Measurements from ENCODE around the gene UMAD1. TPM values are rescaled to one million over a fixed set of nuclear protein-coding genes. Genes with fewer than 3 reads are reported as not detected.

Gene UMAD1
- total and polyA plus RNA-seq, 12 donors: 3.5 to 24.7 (median 17.0) TPM

DNA sequence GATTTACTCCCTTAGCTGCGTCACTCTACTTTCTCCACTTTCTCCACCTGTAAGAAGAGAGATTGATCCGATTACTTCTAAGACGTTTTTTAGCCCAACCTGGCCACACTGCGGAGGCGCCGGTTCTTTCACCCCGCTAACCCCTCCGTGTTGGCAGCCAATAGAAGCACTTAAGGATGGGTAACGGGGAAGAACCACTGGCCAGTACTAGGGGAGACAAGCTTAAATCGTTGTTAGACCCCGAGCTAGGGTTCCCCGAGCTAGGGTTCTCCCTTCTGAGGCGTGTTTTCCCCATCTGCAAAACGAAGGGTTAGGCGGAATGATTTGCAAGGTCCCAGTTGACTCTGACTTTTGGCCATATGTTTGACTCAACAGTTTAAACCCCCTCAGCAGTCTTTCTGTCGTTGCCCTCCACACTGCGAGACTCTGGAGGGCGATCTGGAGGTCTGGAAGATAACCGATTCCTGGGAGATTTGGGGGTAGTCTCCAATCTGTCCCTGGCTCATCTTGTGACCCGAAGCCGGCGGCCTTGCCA lies 644 bp downstream of the UMAD1 start:
- Histone ChIP-seq H3K27me3 (no peaks in the 10 kb centered on the region), H3K4me1 (peaks cover 2 to 28% (median 18%) of the 10 kb centered on the region in 9 donors), H3K36me3 (peaks cover 0 to 18% (median 0%) of the 10 kb centered on the region in 9 donors), H3K4me3 (peak overlapping the region; percentile 69 to 94 (median 78)), H3K27ac (peak overlapping the region; percentile 55 to 94 (median 86)), H3K9me3 (no peaks in the 10 kb centered on the region)
- TF ChIP-seq, protein P1, sequence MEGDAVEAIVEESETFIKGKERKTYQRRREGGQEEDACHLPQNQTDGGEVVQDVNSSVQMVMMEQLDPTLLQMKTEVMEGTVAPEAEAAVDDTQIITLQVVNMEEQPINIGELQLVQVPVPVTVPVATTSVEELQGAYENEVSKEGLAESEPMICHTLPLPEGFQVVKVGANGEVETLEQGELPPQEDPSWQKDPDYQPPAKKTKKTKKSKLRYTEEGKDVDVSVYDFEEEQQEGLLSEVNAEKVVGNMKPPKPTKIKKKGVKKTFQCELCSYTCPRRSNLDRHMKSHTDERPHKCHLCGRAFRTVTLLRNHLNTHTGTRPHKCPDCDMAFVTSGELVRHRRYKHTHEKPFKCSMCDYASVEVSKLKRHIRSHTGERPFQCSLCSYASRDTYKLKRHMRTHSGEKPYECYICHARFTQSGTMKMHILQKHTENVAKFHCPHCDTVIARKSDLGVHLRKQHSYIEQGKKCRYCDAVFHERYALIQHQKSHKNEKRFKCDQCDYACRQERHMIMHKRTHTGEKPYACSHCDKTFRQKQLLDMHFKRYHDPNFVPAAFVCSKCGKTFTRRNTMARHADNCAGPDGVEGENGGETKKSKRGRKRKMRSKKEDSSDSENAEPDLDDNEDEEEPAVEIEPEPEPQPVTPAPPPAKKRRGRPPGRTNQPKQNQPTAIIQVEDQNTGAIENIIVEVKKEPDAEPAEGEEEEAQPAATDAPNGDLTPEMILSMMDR (IDR thresholded peaks at IDR 0.05): no peak
- DNase-seq (peak in 1 of 2 donors; percentile 12), ATAC-seq (peak in 4 of 8 donors; percentile 9 to 18 (median 11))
- 4 to 7% methylated on average over 22 of the region's 22 CpGs for WGBS, 2 donors
- intact Hi-C loops (cut with DNase I): loop anchor here in 3 of 10 donors (2.0 to 5.0 kb wide), 4 partner anchors 74 to 459 kb away; partner anchors contain the start of genes MIOS (in 2 of the 3), C1GALT1 (in 1 of the 3) and GLCCI1 (in 1 of the 3)

DNA sequence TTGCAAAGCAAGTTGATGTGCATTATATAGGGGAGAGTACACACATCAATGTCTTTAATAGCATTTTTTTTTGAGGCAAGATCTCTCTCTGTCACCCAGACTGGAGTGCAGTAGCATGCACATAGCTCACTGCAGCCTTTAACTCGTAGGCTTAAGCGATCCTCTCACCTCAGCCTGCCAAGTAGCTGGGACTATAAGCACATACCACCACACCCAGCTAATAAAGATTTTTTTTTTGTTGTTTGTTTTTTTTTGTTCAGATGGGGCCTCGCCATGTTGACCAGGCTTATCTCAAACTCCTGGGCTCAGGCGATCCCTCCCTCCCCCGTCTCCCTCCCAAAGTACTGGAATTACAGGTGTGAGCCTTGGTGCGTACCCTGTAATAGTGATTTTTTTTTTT lies 1.5 kb downstream of the UMAD1 start:
- no peak for DNase-seq
- H3K27me3 ChIP-seq: no peaks in the 10 kb centered on the region
- ATAC-seq: no peak
- peaks cover 0 to 10% (median 0%) of the 10 kb centered on the region in 9 donors for H3K36me3 ChIP-seq
- H3K4me1 ChIP-seq: peaks cover 2 to 28% (median 18%) of the 10 kb centered on the region in 9 donors
- H3K27ac ChIP-seq: no peak overlapping the region
- TF ChIP-seq, protein P1 (IDR thresholded peaks at IDR 0.05): no peak
- peak overlapping the region in 5 of 10 donors; percentile 72 to 94 (median 79) for H3K4me3 ChIP-seq
- WGBS, 2 donors: 85 to 88% methylated on average over 6 of the region's 6 CpGs
- intact Hi-C loops (cut with DNase I): loop anchor here in 2 of 10 donors (5.0 kb wide), 3 partner anchors 75 to 460 kb away; partner anchors contain the start of genes C1GALT1 (in 1 of the 2), GLCCI1 (in 1 of the 2) and MIOS (in 1 of the 2)
- peaks cover 0 to 6% (median 0%) of the 10 kb centered on the region in 11 donors for H3K9me3 ChIP-seq

DNA sequence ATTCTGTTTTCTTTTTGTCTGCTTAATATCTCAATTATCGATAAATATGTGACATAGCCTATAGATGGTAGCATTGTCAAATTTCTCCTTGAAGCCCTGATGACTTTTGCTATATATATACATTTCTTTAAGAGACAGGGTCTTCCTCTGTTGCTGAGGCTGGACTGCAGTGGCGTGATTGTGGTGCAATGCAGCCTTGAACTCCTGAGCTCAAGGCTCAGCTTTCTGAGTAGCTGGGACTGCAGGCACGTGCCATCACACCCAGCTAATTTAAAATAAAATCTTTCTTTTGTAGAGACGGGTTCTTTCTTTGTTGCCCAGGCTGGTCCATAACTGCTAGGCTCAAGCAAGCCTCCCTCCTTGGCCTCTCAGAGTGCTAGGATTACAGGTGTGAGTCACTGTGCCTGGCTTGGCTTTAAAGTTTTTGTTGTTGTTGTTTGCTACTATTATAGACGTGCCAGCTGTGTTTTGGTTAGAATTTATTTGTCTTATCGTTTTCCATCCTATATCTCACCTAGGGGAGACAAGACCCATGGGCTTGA lies 7.0 kb downstream of the UMAD1 start:
- WGBS, 2 donors: 66 to 82% methylated on average over 6 of the region's 6 CpGs
- no peak for ATAC-seq
- intact Hi-C loops (cut with DNase I): no loop called here

DNA sequence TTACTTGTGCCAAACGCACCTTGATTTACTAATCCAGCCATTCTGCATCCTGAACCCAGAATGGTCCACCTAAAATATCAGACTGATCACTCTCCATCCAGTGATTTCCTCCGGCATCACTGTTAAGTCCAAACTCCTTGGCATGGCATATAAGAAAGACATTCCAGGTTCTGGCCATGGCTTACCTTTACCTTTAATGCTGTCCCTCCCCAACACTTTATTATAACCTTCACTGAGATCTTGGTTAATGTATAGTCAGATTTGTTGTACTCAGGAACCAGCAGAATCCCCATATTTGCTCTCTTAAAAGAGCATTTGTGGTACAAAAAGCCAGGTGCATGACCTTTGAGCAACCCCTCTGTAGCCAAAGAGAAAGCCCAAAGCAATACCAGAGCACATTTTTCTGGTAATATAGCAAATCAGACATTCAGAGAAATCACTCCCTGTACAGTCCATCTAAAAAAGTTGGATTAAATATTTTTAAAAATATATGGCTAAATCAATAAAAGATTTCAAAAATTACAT lies 10.2 kb downstream of the UMAD1 start:
- intact Hi-C loops (cut with DNase I): no loop called here
- Histone ChIP-seq H3K4me3 (no peak overlapping the region), H3K27ac (no peak overlapping the region), H3K9me3 (peaks cover 0 to 6% (median 0%) of the 10 kb centered on the region in 11 donors), H3K4me1 (peaks cover 0 to 31% (median 12%) of the 10 kb centered on the region in 9 donors), H3K27me3 (no peaks in the 10 kb centered on the region), H3K36me3 (no peaks in the 10 kb centered on the region)
- TF ChIP-seq, protein P1 (IDR thresholded peaks at IDR 0.05): no peak
- WGBS, 2 donors: 97 to 99% methylated on average over 2 of the region's 2 CpGs
- DNase-seq (no peak), ATAC-seq (no peak)

More for the DNA sequence above, 7.0 kb downstream of the UMAD1 start:
- H3K36me3 ChIP-seq: no peaks in the 10 kb centered on the region
- TF ChIP-seq, protein P1 (IDR thresholded peaks at IDR 0.05): no peak
- no peaks in the 10 kb centered on the region for H3K27me3 ChIP-seq
- no peak overlapping the region for H3K4me3 ChIP-seq
- H3K27ac ChIP-seq: no peak overlapping the region
- DNase-seq: no peak
- peaks cover 0 to 6% (median 0%) of the 10 kb centered on the region in 11 donors for H3K9me3 ChIP-seq
- H3K4me1 ChIP-seq: peaks cover 0 to 12% (median 0%) of the 10 kb centered on the region in 9 donors
